DOHH2 (cell line): ENCODE measurements around the gene GRHL3.

ENCODE experiments used
- EZH2phosphoT487 ChIP-seq: fragments of 200-600 bp; sonication (generic); IDR thresholded peaks from 2 replicates; pipeline ENCODE4 v1.6.1; 2017; ENCODE audit warnings: borderline replicate concordance, mild to moderate bottlenecking, antibody characterized with exemption, low read length, moderate library complexity, mixed read lengths
- TF ChIP-seq, protein P1 (sequence below): fragments of 200-600 bp; sonication (generic); IDR thresholded peaks from one replicate; pipeline ENCODE4 v1.5.1; 2014; ENCODE audit warnings: antibody characterized with exemption, mild to moderate bottlenecking, low read depth, low read length; ENCODE audit not compliant: poor library complexity, severe bottlenecking

GRCh38 chr1:24324903-24325302, 5.7 kb downstream of the GRHL3 start:
- TF ChIP-seq, protein P1, sequence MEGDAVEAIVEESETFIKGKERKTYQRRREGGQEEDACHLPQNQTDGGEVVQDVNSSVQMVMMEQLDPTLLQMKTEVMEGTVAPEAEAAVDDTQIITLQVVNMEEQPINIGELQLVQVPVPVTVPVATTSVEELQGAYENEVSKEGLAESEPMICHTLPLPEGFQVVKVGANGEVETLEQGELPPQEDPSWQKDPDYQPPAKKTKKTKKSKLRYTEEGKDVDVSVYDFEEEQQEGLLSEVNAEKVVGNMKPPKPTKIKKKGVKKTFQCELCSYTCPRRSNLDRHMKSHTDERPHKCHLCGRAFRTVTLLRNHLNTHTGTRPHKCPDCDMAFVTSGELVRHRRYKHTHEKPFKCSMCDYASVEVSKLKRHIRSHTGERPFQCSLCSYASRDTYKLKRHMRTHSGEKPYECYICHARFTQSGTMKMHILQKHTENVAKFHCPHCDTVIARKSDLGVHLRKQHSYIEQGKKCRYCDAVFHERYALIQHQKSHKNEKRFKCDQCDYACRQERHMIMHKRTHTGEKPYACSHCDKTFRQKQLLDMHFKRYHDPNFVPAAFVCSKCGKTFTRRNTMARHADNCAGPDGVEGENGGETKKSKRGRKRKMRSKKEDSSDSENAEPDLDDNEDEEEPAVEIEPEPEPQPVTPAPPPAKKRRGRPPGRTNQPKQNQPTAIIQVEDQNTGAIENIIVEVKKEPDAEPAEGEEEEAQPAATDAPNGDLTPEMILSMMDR = no peak
- TF ChIP-seq EZH2phosphoT487 = no peak
